HG02678 (cell line): Measurements from ENCODE around the gene CDKN2B-AS1.

ENCODE experiments used
- ATAC-seq: cut with Tn5 transposase; IDR thresholded peaks from one replicate; pipeline ENCODE4 v1.9.1; 2021; ENCODE audit warnings: mild to moderate bottlenecking, moderate library complexity; ENCODE audit not compliant: unreplicated experiment

The CDKN2B-AS1 gene

DNA sequence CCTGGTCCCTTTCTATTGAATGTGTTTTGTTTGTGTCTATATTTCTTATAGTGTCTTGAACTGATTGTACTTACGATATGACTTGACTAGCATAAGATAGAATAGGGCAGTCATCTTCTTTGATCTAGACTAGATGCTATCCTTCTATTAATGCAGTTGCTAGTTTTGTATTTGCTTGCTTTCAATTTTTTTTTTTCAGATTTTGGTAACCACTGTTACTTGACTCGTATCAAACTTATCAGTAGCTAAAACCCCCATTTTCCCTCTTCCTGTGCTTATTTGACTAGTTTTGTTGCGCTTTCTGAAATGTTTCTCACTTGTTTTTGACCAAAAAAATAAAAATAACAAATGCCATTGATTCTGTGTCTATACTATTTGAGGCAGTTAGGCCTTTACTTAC is 83.5 kb downstream of the CDKN2B-AS1 start:
- no peak for ATAC-seq

DNA sequence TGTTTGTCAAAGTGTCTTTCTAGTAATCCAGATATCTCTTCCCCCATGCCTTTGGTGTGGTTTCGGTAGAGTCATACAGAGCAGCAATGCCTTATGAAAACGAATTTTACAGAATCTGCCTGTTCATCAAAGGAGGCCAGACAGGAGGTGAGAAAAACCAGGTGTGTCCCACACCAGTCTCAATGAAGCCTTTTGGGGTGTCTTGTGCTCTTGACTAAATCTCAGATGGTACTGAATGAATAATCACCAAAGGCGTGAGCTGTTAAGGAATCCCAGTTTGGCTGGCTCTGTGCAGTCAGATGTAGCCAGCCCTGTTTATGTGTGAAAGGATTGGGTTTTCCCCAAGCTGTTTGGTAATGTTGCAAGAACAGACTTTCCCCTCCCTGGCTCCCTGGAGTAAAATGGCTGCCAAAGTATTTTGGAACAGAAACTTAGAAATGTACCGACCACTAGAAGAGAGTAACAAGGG is 85.3 kb downstream of the CDKN2B-AS1 start:
- ATAC-seq: peak; percentile 90

DNA sequence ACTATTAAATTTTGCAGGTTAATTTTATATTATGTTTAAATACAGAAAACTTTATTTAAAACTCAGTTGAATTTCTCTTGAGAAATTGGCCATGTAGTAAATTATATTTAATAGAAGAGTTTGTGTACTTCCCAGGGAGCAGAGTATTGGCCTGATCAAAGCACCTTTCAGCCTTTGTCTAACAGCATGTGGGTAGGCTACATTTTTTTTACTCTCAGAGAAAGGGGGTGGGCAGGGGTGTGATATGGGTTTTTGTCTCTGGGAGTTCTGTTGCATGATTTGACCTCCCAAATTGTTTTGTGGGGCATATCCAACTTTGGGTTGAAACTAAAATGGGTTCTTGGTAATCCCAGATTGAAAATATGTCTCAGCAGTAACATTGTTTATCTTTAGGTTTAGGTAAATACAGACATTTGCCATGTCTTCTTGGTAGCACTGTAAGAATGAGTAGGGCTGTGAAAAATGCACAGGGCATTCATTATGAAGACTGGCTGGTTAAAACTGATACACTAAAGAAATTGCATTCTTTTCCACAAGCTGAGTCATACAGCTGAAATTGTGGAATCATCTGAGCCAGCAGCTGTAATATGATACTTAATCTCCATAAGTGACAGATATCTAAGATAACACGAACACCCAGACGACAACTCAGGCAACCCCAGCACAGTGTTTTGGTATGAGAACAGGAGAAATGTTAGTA is 89.9 kb downstream of the CDKN2B-AS1 start:
- ATAC-seq: no peak

DNA sequence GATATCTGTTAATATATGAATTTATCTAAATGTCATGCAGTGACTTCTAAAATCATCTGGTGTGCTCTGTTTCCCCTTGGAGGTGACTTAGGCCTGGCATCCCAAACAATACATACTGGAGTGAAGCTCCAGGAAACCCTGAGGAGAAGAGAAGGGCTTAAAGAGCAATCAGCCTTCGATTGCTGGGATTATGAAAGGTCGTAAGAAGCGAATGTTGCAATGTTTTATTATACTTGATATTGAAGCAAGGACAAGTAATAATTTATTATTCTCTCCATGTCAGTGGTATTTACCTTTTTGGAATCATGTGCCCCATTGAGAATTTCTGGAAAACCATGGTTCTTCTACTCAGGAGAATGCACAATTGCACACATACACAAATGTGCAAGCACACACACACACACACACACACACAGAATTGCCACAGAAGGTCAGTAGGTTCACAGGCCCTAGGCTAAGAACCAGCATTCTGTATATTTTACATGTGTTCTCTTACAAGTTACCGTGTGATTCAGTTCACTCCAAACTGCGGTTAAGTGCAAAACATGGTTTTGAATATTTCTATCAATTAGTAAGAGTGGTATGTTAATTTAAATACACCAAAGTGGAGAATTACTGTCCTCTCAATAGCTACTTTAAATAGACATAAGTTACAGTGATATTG is 93.6 kb downstream of the CDKN2B-AS1 start:
- no peak for ATAC-seq

DNA sequence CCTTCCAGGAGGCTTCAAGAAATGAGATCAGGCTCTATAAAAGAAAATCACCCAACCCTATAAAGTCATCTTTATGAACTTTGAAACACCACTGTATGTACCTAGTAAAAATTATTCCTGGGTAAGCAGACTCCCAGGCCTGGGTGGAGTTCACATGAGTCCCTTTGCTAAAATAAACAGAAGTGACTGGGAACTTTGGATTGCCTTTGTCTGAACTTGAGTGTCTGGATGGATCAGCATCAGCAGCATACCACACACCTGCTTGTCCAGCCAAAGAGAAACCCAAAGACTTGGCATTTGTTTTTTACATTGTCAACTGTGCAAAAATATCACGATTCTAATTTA is 94.1 kb downstream of the CDKN2B-AS1 start:
- no peak for ATAC-seq

DNA sequence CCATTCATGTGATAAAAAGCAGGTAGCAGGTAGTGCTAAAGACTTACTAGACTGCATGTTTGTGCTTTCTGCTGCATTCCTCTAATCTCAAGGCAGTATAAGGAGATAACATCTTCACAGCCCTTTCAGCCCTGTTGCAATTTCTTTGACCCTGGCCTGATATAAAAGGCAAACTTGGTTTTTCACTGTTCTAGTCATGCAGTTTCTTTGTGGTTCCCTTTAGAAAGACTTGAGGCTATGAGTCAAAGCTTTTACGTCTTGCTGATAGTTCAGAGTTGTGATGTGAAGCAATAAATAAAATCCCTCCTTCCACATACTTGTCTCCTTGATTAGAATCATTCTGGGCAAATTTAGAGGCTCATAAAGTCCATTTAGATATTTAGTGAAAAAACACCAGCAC is 103.1 kb downstream of the CDKN2B-AS1 start:
- no peak for ATAC-seq

DNA sequence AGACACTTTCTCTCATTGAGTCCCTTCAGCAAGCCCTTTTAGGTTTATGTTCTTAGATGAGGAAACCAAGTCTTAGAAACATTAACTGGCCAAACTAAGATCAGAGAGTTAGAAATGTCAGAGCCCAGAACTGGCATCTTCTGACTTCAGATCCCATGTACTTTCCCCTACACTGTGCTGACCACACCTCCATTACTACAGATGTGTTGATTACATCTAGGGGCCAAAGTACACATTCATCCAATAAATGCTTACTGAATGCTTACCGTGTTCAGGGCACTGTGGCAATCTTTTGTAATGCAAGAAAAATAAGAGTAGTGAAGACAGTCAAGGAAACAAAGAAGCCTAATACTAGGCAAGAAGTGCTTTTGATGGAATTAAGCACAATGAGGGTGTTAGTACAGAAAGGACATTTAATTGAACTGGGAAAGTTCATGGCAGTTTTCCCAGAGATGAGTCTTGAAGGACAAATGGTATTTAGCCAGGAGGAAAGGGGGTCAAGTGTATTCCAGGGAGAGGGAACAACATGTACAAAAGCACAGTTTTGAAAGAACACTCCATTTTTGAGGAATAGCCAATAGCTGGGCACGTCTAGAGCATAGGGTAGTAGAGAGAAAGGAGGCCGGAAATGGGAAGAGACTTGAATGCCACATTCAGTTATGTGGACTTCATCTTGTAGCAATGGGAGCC is 104.2 kb downstream of the CDKN2B-AS1 start:
- no peak for ATAC-seq

DNA sequence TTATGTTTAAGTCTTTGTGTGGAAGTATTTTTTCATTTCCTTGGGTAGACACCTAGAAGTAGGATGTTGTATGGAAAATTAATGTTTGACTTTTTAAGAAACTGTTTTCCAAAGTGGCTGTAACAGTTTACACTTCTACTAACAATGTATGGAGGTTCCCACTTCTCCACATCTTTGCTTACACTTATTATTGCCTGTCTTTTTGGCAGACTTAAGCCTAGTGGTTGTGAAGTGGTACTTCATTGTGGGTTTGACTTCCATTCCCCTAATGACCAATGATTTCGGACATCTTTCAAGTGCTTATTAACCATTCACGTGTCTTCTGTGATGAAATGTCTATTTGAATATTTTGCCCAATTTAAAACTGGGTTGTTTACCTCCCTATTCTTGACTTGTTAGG is 106.0 kb downstream of the CDKN2B-AS1 start:
- no peak for ATAC-seq

DNA sequence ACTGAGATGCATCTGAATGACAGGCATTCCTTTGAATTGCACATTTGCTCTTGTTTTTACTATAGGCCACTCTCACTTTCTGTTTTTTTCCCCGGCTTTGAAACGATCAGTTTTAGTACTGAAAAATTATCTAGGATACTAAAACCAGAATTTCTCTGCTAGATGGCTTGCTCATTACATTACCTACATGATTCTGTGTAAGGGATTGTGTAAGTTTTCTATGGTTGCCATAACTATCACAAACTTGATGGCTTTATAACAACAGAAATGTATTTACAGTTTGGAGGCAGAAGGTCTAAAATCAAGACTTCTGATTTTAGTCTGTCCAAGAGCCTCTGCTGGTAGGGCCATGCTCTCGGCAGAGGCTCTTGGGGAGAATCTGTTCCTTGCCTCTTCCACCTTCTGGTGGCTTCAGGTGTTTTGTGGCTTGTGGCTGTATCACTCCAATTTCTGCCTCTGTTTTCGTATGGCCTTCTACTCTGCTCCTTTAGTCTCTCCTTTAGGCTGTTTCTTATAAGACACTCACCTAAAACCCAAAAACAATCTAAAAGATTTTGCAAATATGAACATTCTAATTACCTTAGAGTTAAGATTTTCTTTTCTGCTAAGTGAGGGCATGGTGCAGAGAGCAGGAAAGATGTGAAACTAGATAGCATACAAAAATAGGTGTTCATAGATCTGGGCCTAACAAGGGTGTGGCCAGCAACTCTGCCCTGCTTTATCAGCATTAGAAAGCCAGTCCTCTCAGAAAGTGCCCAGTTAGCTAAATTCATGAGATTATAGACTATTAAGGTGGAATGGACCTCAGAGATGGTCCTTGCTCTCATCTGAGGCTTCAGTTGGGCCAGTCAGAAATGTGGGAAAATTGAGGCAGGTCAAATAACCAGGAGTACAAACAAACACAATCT is 107.8 kb downstream of the CDKN2B-AS1 start:
- ATAC-seq: no peak

DNA sequence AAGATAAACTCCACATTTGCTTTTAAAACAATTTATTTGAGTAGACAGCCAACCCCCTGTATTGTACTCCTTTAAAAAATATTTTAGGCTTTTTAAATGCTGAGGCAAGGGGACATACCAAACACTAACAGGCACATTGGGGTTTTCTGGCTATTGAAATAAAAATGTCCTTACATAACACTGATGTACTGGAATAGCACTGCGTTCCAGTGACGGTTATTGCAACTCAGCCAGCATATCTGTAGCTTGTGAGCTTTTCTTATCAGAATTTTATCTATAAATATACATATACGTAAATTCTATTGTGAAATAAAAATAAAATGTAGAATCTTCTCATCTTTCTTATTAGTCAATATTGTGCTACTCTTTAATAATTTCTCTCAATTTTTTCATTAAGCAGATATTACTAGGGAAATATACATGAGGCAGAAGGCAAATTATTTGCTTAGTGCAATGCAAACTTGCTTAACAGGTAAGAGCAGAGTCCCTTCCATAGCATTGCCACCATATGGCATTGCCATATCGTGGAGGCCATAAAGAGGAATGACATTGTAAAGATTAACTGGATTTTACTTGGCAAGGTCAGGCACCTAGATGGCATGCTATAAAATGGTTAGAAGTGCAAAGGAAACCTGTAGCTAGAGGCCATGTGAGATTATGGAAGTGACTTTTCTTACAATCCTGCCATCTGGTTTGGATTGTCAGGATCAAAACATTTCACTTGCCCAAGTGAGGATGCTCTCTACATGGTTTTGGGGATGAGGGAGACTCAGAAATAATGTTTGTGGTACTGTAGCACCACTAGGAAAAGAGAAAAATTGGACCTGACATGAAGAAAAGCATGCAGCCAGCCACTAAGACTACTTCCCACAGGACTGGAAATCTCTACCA is 109.3 kb downstream of the CDKN2B-AS1 start:
- no peak for ATAC-seq

DNA sequence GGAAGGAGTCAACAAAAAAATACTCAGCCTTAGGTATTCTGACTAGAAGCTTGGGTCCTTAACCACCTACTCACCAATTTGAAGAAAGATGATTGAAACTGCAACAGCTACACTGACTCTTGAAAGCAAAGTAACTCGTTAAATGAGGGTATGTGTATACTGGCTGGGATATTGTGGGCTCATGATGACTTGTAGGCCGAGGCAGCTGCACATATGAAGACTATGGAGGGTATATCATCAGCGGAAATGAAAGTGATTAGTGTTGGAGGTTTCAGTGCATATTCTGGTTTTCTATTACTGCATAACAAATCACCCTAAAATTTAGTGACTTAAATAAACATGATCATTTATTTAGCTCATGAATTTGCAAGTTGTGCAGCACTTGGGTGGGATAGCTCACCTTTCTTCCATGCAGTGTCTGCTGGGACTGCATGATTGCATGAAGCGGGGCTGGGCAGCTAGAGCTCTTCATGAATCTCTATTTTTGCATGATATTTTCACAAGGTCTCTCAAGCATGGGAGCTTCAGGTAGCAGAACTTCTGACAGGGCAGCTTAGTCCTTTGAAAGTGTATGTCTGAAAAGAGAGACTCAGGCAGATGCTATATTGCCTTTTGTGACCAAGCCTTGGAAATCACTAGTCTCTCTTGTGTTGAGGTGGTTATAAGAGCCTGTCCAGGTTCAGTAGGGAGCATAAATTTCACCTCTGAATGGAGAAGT is 110.6 kb downstream of the CDKN2B-AS1 start:
- peak; percentile 88 for ATAC-seq

DNA sequence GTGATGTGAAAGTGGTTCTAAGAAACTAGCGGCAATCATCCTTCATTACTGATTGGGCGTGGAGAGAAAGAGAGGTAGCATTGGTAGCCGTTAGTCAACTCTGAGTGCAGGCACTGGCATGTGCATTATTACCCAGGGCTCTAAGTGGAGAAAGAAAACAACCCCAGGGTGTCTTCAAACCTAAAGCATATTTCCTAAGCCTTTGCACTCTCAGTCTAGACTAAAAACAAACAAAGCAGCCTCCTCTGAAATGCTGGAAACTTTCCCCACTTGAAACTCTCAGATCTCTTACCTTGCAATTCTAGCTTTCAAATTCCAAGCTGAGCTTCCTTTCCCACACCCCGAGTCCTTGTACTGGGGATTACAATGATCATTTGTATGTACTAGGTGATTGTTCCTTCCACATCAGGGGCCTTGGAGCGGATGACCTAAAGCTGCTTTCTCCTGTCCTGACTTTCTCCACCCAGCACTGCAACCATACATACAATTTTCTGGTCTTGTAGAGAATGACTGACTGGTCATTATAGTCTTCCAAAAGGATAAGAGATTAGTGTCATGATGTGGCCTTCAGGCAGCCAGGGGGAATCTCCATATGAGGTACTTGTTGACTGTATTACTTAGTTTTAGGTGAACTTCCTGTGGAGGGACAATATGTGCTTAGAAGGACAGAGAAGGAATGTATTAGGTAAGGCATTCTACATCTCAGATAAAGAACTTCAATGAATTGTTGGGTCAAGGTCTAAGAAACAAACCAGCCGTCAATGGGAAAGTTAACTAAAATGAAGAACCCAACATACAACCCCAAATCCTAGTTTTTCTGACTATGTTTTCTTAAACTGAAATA is 112.8 kb downstream of the CDKN2B-AS1 start:
- no peak for ATAC-seq

DNA sequence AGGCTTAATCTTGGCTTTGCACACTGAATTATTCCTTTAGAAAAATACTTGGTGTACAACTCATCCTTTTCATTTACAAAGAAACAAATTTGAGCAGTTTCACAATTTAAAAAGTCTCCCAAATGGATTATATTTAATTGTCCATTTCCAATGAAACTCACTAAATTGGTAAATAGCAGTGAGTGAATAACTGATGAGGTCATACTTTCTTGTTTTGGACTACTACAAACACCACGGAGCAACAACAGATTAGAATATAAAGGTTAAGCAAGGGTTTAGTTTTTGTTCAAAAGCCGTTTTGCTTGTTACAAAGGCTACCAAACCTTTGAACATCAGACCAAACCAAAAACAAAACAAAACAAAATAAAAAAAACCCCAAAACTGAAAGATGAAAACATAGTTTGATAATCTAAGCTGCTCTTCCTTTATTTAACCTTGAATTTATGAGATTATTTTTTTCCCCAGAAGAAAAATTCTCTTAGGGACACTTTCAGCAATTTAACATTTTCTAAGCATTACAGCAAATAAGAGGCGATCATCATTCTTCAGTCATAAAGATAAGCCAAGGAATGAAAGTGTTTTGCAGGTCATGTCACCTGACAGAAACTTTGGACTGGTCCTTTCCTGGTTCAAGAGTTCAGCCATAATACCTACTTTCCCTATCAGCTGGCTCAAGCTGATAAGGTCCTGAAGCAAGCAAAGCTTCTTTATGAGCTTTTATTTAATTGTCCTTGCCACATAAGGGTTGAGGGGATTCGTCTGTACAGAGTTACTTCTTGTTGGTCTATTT is 114.2 kb downstream of the CDKN2B-AS1 start:
- ATAC-seq: no peak

DNA sequence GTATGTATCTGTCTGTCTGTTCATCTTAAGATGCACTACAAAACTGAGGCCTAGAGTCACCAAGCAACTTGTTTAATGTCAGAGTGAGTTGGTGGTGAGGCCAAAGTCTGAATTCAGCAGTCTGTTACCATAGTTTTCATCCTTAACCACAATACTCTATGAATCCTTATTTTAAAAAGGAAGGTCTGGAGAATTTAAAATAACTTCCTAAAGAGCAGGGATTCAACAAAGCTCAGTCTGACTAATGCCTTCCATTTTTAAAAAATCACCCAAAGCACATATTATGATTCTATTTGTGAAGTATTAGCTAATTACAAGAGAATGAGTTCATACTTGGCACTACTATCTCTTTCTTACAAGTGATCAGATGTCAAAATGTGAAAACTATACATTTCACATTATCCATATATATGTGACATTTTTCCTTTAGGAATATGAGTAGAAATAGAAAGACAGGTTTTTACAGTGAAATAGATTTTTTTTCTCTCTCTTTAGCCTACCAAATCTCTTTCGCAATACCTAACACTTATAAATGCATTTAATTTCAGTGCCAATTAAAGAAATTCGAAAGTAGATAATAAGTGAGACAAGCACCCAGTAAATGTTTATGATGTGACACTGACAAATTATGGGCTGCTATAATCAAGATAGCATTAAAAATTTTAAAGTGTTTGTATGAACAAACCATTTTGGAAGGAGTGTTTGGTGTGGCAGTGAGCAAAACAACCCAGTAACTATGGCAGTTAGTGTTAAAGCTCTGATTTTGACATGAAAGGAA is 116.8 kb downstream of the CDKN2B-AS1 start:
- ATAC-seq: no peak

DNA sequence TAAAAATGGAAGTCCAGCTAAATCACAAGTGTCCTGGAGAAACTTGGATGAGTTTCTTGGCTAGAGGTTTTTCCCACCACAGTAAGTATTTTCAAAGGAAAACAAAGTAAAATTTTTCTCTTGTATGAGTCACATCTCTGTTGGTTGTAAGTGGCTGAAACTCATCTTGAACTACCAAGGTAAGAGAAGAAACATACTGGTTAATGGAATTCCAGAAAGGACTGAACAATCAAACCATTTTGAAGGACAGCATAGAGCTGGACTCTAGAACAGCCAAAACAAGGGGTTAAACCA is 117.3 kb downstream of the CDKN2B-AS1 start:
- ATAC-seq: no peak

DNA sequence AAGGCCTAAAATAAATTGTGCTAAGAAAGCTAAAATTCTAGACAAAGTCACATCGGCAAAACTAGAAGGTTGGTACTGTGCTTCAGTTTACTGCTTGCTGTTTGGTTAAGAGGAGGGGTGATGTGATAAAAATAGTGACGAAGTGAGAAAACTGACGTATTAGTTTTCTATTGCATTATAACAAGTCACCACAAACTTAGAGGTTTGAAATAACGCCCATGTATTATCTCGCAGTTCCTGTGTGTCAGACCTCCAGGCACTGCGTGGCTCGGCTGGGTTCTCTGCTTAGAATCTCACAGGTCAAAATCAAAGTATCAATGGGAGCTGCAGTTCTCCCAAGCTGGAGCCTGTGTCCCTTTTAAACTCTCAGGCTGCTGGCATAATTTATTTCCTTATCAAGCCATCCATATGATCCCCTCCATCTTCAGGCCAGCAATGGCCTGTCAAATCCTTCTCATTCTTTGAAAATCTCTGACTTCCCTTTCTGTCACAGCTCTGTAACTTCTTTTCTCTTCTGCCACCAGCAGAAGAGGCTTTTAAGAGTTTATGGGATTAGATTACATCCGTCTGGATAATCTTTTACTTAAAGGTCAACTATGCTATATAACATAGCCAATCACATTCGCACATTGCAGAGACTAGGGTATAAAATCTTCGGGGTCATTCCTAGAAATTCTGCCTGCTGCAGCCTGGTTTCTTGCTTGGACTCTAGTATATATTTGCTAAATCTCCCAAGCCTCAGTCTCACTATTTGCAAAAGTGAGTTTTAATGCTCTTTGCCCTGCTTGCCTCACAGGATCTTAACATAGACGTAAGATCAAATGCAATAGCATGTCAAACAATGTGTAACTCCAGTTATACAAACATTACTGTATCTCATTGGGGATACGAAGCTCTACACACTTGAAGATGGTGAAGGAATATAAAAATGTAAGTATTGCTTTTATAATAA is 118.6 kb downstream of the CDKN2B-AS1 start:
- no peak for ATAC-seq
